ENCODE measurements around the gene S100P.

S100P gene

GRCh38 chr4:6734165-6734786 is 40.6 kb downstream of the S100P start:
- TF ChIP-seq ZFX (IDR thresholded peaks at IDR 0.05) (no peak), CTCF (conservative IDR thresholded peaks at IDR 0.05) (no peak)
- H3K27ac ChIP-seq = no peak overlapping the region

- H3K27ac ChIP-seq = no peak overlapping the region
- no peak for TF ChIP-seq ZFX (IDR thresholded peaks at IDR 0.05)
- TF ChIP-seq CTCF (conservative IDR thresholded peaks at IDR 0.05) = no peak
Observed at GRCh38 chr4:6739920-6740319, 46.2 kb downstream of the S100P start.

- H3K27ac ChIP-seq = no peak overlapping the region
- no peak for TF ChIP-seq CTCF (conservative IDR thresholded peaks at IDR 0.05)
- TF ChIP-seq ZFX (IDR thresholded peaks at IDR 0.05) = no peak
Observed at GRCh38 chr4:6740347-6740746, 46.7 kb downstream of the S100P start.

GRCh38 chr4:6742507-6742906 is 48.8 kb downstream of the S100P start:
- H3K27ac ChIP-seq = no peak overlapping the region
- TF ChIP-seq CTCF (conservative IDR thresholded peaks at IDR 0.05) = no peak
- TF ChIP-seq ZFX (IDR thresholded peaks at IDR 0.05) = no peak

- no peak overlapping the region for H3K27ac ChIP-seq
- no peak for TF ChIP-seq CTCF (conservative IDR thresholded peaks at IDR 0.05)
- no peak for TF ChIP-seq ZFX (IDR thresholded peaks at IDR 0.05)
Observed at GRCh38 chr4:6742989-6743388, 49.3 kb downstream of the S100P start.

Data from C4-2B (cell line).